Measurements from ENCODE around the gene NEK11.

Gene NEK11

GRCh38 chr3:131396170-131396569 lies 369.5 kb downstream of the NEK11 start:
- POLR2A ChIA-PET, result no interaction called here

GRCh38 chr3:131397889-131398288 lies 371.2 kb downstream of the NEK11 start:
- DNase-seq (ENCODE audit: extremely low spot score), result no peak
- no peak for TF ChIP-seq SP1 (IDR thresholded peaks at IDR 0.05)
- TF ChIP-seq NFRKB (IDR thresholded peaks at IDR 0.05), result no peak
- no peak for TF ChIP-seq ARNT (IDR thresholded peaks at IDR 0.05)
- no peak for TF ChIP-seq FOXK2 (IDR thresholded peaks at IDR 0.05)
- no peak for TF ChIP-seq FOXM1 (IDR thresholded peaks at IDR 0.05; ENCODE audit: borderline replicate concordance)
- TF ChIP-seq HDGF (IDR thresholded peaks at IDR 0.05; ENCODE audit: borderline replicate concordance), result no peak
- no peak for TF ChIP-seq L3MBTL2 (conservative IDR thresholded peaks at IDR 0.05)
- POLR2A ChIA-PET, result no interaction called here
- CTCF ChIA-PET, result no interaction called here

More at GRCh38 chr3:131396170-131396569, 369.5 kb downstream of the NEK11 start:
- DNase-seq (ENCODE audit: extremely low spot score), result no peak
- TF ChIP-seq NFRKB (IDR thresholded peaks at IDR 0.05) (no peak), ARNT (IDR thresholded peaks at IDR 0.05) (no peak), BHLHE40 (IDR thresholded peaks at IDR 0.05; ENCODE audit: borderline replicate concordance) (no peak), FOXA1 (IDR thresholded peaks at IDR 0.05) (no peak), TARDBP (IDR thresholded peaks at IDR 0.05) (no peak), PKNOX1 (IDR thresholded peaks at IDR 0.05) (no peak), L3MBTL2 (conservative IDR thresholded peaks at IDR 0.05) (no peak), ZNF384 (IDR thresholded peaks at IDR 0.05) (no peak), FOXM1 (IDR thresholded peaks at IDR 0.05; ENCODE audit: borderline replicate concordance) (no peak), SP1 (IDR thresholded peaks at IDR 0.05) (no peak), CTBP1 (IDR thresholded peaks at IDR 0.05; ENCODE audit: borderline replicate concordance) (no peak), ELF4 (IDR thresholded peaks at IDR 0.05) (no peak), SUZ12 (IDR thresholded peaks at IDR 0.05) (no peak), FOXK2 (IDR thresholded peaks at IDR 0.05) (no peak), LEF1 (IDR thresholded peaks at IDR 0.05; ENCODE audit: borderline replicate concordance) (no peak), HDGF (IDR thresholded peaks at IDR 0.05; ENCODE audit: borderline replicate concordance) (no peak)
- CTCF ChIA-PET, result no interaction called here

Measured in HEK293T (cell line).